Smooth muscle cell (in vitro differentiated cells): ENCODE measurements around the gene PUS1. TPM values are rescaled to one million over a fixed set of nuclear protein-coding genes. Genes with fewer than 3 reads are reported as not detected.

ENCODE experiments used
- DNase-seq: peaks from one replicate; lab custom pipeline; 2025; ENCODE audit not compliant: unreplicated experiment; lab: John Stamatoyannopoulos, UW
- H2AFZ ChIP-seq: fragments of 200-600 bp; sonication (generic); 2 replicates; pipeline ENCODE4 v1.6.0; 2016; ENCODE audit warnings: antibody characterized with exemption, low read depth, mild to moderate bottlenecking
- H3F3A ChIP-seq: fragments of 200-600 bp; sonication (generic); 2 replicates; pipeline ENCODE4 v1.6.0; 2017; ENCODE audit warnings: antibody characterized with exemption, low read depth
- H3K27ac ChIP-seq: fragments of 200-600 bp; sonication (generic); 2 replicates; pipeline ENCODE4 v1.5.1; 2016; ENCODE audit warnings: low read depth, mild to moderate bottlenecking
- H3K27me3 ChIP-seq: fragments of 200-600 bp; sonication (generic); 2 replicates; pipeline ENCODE4 v1.6.1; 2016; ENCODE audit warnings: low read depth, mild to moderate bottlenecking
- H3K36me3 ChIP-seq: fragments of 200-600 bp; sonication (generic); 2 replicates; pipeline ENCODE4 v1.5.1; 2016; ENCODE audit warnings: low read depth
- H3K4me1 ChIP-seq: fragments of 200-600 bp; sonication (generic); 2 replicates; pipeline ENCODE4 v1.5.1; 2016; ENCODE audit warnings: low read depth
- H3K4me2 ChIP-seq: fragments of 200-600 bp; sonication (generic); 2 replicates; pipeline ENCODE4 v1.6.0; 2016; ENCODE audit warnings: mild to moderate bottlenecking
- H3K4me3 ChIP-seq: fragments of 200-600 bp; sonication (generic); 2 replicates; pipeline ENCODE4 v1.5.1; 2016; ENCODE audit warnings: mild to moderate bottlenecking
- H3K79me2 ChIP-seq: fragments of 200-600 bp; sonication (generic); 2 replicates; pipeline ENCODE4 v1.6.0; 2016; ENCODE audit warnings: low read depth, mild to moderate bottlenecking
- H3K9ac ChIP-seq: fragments of 200-600 bp; sonication (generic); 2 replicates; pipeline ENCODE4 v1.6.0; 2016; ENCODE audit warnings: low read depth
- H3K9me3 ChIP-seq: fragments of 200-600 bp; sonication (generic); replicated peaks from 2 replicates; pipeline ENCODE4 v1.5.1; 2016; ENCODE audit warnings: low read depth
- H4K20me1 ChIP-seq: fragments of 200-600 bp; sonication (generic); 2 replicates; pipeline ENCODE4 v1.6.0; 2016; ENCODE audit warnings: low read depth
- WGBS: methylation state at CpG from one replicate; pipeline ENCODE4 v1.1.7; 2016; ENCODE audit warnings: low lambda C conversion rate; 5-methylcytosine and 5-hydroxymethylcytosine counted together
- polyA plus RNA-seq: library from polyadenylated mRNA; unstranded; fragments of >200 nt; fragmentation: Nextera tagmentation; extraction: Ambion mirVana; gene quantifications from 2 replicates; pipeline ENCODE4 v1.2.1, GENCODE V29; 2016
- total RNA-seq: library from RNA; depleted of rRNA; stranded (reverse); fragments of >200 nt; gene quantifications from 2 replicates; pipeline ENCODE4 v1.2.3, GENCODE V29; 2014
- TF ChIP-seq, protein P1 (sequence below): fragments of 200-600 bp; sonication (generic); IDR thresholded peaks from 2 replicates; pipeline ENCODE4 v1.5.1; 2017; ENCODE audit warnings: borderline replicate concordance, mild to moderate bottlenecking, antibody characterized with exemption; ENCODE audit not compliant: insufficient read depth, poor library complexity, severe bottlenecking

PUS1 gene
- total and polyA plus RNA-seq, 2 experiments from 2014 or later = 6.6 to 22.2 TPM

DNA sequence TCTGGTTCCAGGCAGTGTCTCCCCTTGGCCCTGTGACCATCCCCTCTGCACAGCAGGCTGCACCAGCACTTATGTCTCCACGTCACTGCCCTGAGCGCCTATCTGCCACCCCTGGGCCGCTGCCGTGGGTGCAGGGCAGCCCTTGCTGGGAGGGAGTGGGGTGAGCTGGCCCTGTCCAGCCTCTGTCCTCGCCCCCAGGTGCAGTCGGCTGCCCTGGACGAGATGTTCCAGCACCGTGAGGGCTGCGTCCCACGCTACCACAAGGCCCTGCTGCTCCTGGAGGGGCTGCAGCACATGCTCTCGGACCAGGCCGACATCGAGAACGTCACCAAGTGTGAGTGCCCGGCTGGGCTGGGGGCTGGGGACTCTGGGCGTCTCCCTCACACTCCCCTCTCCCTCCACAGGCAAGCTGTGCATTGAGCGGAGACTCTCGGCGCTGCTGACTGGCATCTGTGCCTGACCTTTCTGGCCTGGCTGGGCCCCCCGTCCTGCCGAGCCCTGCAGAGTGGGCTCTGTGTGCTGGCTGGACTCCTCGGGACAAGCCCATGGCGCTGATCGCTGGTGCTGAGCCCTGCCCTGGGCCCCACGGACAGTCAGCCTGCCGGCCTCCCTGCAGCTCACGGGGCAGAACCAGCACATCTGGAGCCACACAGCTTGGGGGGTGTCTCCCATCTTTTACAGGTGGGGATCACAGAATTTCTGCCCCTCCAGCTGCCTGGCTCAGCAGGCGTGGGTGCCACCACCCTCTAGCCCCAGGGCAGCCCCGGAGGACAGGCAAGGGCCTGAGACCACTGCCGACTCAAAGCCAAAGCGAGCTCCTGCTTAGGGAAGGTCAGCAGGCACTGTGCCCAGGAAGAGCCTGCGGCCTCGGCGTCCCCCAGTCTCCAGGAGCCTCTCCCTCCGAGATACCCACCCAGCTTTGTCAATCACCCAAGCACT, 7.9 kb upstream of the PUS1 start:
- no peaks in the 10 kb centered on the region for H4K20me1 ChIP-seq
- H3K79me2 ChIP-seq = no peaks in the 10 kb centered on the region
- H3K27ac ChIP-seq = no peak overlapping the region
- TF ChIP-seq, protein P1, sequence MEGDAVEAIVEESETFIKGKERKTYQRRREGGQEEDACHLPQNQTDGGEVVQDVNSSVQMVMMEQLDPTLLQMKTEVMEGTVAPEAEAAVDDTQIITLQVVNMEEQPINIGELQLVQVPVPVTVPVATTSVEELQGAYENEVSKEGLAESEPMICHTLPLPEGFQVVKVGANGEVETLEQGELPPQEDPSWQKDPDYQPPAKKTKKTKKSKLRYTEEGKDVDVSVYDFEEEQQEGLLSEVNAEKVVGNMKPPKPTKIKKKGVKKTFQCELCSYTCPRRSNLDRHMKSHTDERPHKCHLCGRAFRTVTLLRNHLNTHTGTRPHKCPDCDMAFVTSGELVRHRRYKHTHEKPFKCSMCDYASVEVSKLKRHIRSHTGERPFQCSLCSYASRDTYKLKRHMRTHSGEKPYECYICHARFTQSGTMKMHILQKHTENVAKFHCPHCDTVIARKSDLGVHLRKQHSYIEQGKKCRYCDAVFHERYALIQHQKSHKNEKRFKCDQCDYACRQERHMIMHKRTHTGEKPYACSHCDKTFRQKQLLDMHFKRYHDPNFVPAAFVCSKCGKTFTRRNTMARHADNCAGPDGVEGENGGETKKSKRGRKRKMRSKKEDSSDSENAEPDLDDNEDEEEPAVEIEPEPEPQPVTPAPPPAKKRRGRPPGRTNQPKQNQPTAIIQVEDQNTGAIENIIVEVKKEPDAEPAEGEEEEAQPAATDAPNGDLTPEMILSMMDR = no peak
- no peaks in the 10 kb centered on the region for H3K27me3 ChIP-seq
- H3F3A ChIP-seq = no peaks in the 10 kb centered on the region
- H2AFZ ChIP-seq = no peak overlapping the region
- no peaks in the 10 kb centered on the region for H3K9me3 ChIP-seq
- H3K9ac ChIP-seq = no peak overlapping the region
- H3K4me2 ChIP-seq = no peak overlapping the region
- no peaks in the 10 kb centered on the region for H3K4me1 ChIP-seq
- no peaks in the 10 kb centered on the region for H3K36me3 ChIP-seq
- no peak for DNase-seq
- no peak overlapping the region for H3K4me3 ChIP-seq
- 96% methylated on average over 35 of the region's 35 CpGs for WGBS

DNA sequence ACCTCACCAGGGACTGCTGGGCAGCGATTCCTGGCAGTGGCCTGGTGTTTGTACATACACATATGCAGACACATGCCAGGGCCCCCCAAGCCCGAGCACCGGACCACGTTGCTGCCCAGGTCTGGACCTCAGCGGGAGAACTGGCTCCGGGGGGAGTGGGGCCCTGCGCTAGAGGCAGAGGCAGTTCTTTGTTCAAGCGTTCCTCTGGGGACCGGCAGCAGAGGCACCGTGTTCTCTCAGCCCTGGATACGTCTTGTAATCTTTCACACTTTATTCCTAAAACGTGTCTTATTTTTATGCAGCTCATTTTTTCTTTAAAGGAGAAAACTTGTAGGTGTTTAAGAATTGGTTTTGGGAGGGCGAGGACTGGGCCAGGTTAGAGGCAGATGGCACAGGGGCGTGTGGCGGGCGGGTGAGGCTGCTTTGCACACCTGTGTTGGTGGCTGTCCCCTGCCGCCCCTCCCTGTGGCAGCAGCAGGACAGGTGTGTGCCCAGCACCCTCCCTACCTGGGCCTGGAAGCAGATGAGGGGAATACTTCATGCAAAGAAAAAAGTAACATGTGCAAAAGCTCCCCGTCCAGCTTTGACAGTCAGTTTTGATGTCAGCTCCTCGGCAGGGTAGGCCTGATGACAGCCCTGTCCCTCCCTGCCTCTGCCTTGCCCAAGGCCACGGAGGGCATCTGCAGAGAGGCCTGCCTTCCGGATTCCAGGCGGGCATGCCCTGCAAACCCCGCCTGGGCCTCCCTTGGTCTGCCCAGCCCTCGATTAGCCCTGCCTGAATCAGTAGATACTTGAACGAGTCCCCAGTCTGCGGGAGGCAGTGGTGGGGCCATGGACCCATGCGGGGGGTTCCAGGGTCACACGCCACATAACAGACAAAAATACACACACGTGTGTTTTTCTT, 7.0 kb upstream of the PUS1 start:
- no peak for DNase-seq
- no peak overlapping the region for H3K4me3 ChIP-seq
- 92% methylated on average over 29 of the region's 29 CpGs for WGBS
- H3F3A ChIP-seq = no peaks in the 10 kb centered on the region
- H2AFZ ChIP-seq = no peak overlapping the region
- H3K27ac ChIP-seq = no peak overlapping the region
- no peaks in the 10 kb centered on the region for H3K9me3 ChIP-seq
- no peaks in the 10 kb centered on the region for H3K27me3 ChIP-seq
- no peaks in the 10 kb centered on the region for H3K79me2 ChIP-seq
- no peak overlapping the region for H3K4me2 ChIP-seq
- TF ChIP-seq, protein P1 = no peak
- no peaks in the 10 kb centered on the region for H4K20me1 ChIP-seq
- no peak overlapping the region for H3K9ac ChIP-seq
- no peaks in the 10 kb centered on the region for H3K4me1 ChIP-seq
- no peaks in the 10 kb centered on the region for H3K36me3 ChIP-seq

DNA sequence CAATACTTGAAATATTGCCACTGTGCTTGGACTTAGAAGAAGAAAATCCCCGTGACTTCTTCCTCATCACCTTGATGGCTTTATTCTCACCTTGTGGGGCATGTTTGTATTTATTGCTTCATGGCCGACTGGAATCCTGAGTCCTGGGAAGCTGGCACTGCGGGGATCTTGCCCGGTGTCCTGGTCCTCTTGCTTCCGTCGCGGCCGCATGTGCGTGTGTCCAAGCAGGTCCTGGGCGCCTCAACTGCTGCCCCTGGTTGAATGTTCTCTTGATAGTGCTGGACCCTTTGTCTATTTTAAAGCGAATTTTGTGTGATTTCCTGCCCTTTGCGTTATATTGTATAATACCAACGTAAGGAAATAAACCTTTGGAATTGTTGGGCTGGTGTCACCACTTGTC, 6.3 kb upstream of the PUS1 start:
- 96% methylated on average over 13 of the region's 13 CpGs for WGBS
- no peak for DNase-seq
- Histone ChIP-seq H3K79me2 (no peaks in the 10 kb centered on the region), H3K27ac (no peak overlapping the region), H3K4me1 (no peaks in the 10 kb centered on the region), H3K4me3 (no peak overlapping the region), H3K9ac (no peak overlapping the region), H3K4me2 (no peak overlapping the region), H3K36me3 (no peaks in the 10 kb centered on the region), H4K20me1 (no peaks in the 10 kb centered on the region), H2AFZ (no peak overlapping the region), H3K9me3 (no peaks in the 10 kb centered on the region), H3K27me3 (no peaks in the 10 kb centered on the region), H3F3A (no peaks in the 10 kb centered on the region)
- TF ChIP-seq, protein P1 = no peak
